H1 (cell line): Measurements from ENCODE around the gene TNS1. TPM values are rescaled to one million over a fixed set of nuclear protein-coding genes. Genes with fewer than 3 reads are reported as not detected.

Experiments used
- CREB1 ChIP-seq: IDR thresholded peaks from 2 replicates; pipeline ENCODE4 v1.6.1; 2012; ENCODE audit warnings: inconsistent platforms
- E2F6 ChIP-seq: IDR thresholded peaks from 2 replicates; pipeline ENCODE4 v1.6.1; 2012; ENCODE audit warnings: inconsistent platforms
- KDM4A ChIP-seq: IDR thresholded peaks from one replicate; pipeline ENCODE4 v1.7.1; 2012; ENCODE audit warnings: low read depth, mild to moderate bottlenecking, moderate library complexity, low read length, inconsistent platforms; ENCODE audit not compliant: severe bottlenecking
- RXRA ChIP-seq: IDR thresholded peaks from 2 replicates; pipeline ENCODE4 v1.6.1; 2011; ENCODE audit warnings: low read depth, mild to moderate bottlenecking, low read length, moderate library complexity; ENCODE audit not compliant: insufficient read depth
- USF2 ChIP-seq: IDR thresholded peaks from 2 replicates; pipeline ENCODE4 v1.6.1; 2011; ENCODE audit warnings: low read length, improper control_type of control experiment
- polyA plus RNA-seq, 7 experiments: library from polyadenylated mRNA; depleted of rRNA in 3 of 7; stranded (reverse) in 5 of 7; unstranded in 2 of 7; fragments of >200 nt in 5 of 7; fragments of 200-250 nt in 2 of 7; gene quantifications; 1 replicate in 5 of 7; 2 replicates in 1 of 7; 4 replicates in 1 of 7; pipeline versions ENCODE4 v1.2.1 to v1.2.3, GENCODE V29; 2011 to 2013; ENCODE audit warnings: missing spikeins in 2 of 7, mixed read lengths in 2 of 7
- total RNA-seq: library from RNA; stranded (reverse); fragmentation: NEBNext Ultra II Directional; extraction: Animal tissue kit (Norgen Biotek cat#: 25700); gene quantifications from 2 replicates; pipeline ENCODE4 v1.2.1, GENCODE V29; 2021

TNS1 gene
- total and polyA plus RNA-seq, 2 of the 8 experiments (the other 6 are each of a cell fraction or from before 2014, with no cell fraction given): 1.5 to 5.1 TPM

DNA sequence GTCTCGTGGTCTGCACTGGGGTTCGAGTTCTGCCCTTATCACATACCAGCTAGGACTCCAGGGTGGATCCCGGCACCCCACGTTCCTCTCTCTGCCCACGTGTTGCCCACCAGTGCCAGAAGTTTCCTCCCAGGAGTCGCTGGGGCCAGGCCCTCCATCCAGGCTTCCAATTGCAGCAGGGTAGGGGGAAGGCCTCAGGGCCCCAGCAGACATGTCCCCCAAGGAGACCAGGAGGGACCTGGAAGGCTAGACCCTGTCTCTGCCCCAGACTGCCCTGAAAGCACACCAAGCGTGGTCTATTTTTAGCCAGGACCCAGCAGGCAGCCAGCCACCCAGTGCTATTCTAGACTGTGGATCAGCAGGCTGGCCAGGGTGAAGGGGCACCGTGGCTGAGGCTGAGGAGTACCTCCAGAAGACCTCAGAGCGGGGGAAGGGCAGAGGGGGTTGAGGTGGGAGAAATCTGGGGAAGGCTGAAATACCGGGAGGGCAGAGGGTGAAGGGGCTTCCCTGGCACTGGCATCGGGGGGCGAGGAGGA lies 18.8 kb upstream of the TNS1 start (continued):
- TF ChIP-seq USF2 (no peak), CREB1 (no peak), E2F6 (no peak), KDM4A (no peak), RXRA (no peak)
